NB4 (cell line): ENCODE measurements around the gene HABP4.

Source experiments
- MYC ChIP-seq: IDR thresholded peaks from 2 replicates; pipeline ENCODE4 v1.6.1; 2011; ENCODE audit warnings: low read depth, low read length
- POLR2A ChIP-seq: IDR thresholded peaks from 2 replicates; pipeline ENCODE4 v1.6.1; 2011; ENCODE audit warnings: mild to moderate bottlenecking; ENCODE audit not compliant: insufficient read length; ENCODE audit errors: extremely low read depth
- TF ChIP-seq, protein P1 (sequence below): IDR thresholded peaks from one replicate; pipeline ENCODE4 v1.5.1; 2012; ENCODE audit warnings: low read depth, low read length
- TF ChIP-seq, protein P2 (sequence below): IDR thresholded peaks from 2 replicates; pipeline ENCODE4 v1.6.1; 2011; ENCODE audit warnings: low read depth, low read length

- TF ChIP-seq, protein P1, sequence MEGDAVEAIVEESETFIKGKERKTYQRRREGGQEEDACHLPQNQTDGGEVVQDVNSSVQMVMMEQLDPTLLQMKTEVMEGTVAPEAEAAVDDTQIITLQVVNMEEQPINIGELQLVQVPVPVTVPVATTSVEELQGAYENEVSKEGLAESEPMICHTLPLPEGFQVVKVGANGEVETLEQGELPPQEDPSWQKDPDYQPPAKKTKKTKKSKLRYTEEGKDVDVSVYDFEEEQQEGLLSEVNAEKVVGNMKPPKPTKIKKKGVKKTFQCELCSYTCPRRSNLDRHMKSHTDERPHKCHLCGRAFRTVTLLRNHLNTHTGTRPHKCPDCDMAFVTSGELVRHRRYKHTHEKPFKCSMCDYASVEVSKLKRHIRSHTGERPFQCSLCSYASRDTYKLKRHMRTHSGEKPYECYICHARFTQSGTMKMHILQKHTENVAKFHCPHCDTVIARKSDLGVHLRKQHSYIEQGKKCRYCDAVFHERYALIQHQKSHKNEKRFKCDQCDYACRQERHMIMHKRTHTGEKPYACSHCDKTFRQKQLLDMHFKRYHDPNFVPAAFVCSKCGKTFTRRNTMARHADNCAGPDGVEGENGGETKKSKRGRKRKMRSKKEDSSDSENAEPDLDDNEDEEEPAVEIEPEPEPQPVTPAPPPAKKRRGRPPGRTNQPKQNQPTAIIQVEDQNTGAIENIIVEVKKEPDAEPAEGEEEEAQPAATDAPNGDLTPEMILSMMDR: no peak
- TF ChIP-seq POLR2A (no peak), MYC (no peak)
- TF ChIP-seq, protein P2, sequence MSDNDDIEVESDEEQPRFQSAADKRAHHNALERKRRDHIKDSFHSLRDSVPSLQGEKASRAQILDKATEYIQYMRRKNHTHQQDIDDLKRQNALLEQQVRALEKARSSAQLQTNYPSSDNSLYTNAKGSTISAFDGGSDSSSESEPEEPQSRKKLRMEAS: no peak
These were observed 24.3 kb upstream of the HABP4 start for GRCh38 chr9:96425500-96426169.
